ENCODE results near the gene ZNF438. TPM values are rescaled to one million over a fixed set of nuclear protein-coding genes. Genes with fewer than 3 reads are reported as not detected.
"Not testable (repeated sequence)": the region's sequence is repeated elsewhere in the genome, so short reads cannot be mapped to it uniquely, and the experiment has no call there.

Gene ZNF438
- total RNA-seq, 1 donor, result 4.3 TPM

- TF ChIP-seq, protein P1, sequence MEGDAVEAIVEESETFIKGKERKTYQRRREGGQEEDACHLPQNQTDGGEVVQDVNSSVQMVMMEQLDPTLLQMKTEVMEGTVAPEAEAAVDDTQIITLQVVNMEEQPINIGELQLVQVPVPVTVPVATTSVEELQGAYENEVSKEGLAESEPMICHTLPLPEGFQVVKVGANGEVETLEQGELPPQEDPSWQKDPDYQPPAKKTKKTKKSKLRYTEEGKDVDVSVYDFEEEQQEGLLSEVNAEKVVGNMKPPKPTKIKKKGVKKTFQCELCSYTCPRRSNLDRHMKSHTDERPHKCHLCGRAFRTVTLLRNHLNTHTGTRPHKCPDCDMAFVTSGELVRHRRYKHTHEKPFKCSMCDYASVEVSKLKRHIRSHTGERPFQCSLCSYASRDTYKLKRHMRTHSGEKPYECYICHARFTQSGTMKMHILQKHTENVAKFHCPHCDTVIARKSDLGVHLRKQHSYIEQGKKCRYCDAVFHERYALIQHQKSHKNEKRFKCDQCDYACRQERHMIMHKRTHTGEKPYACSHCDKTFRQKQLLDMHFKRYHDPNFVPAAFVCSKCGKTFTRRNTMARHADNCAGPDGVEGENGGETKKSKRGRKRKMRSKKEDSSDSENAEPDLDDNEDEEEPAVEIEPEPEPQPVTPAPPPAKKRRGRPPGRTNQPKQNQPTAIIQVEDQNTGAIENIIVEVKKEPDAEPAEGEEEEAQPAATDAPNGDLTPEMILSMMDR (IDR thresholded peaks at IDR 0.05; ENCODE audit: extremely low read depth, low read depth, low read length), result no peak
- no peaks in the 10 kb centered on the region for H3K4me1 ChIP-seq (ENCODE audit: insufficient read depth, low read length)
- no peak overlapping the region for H2AFZ ChIP-seq (ENCODE audit: low read length)
- no peak overlapping the region for H3K27ac ChIP-seq (ENCODE audit: low read depth, low read length)
- no peaks in the 10 kb centered on the region for H3K79me2 ChIP-seq (ENCODE audit: insufficient read depth, low read length)
- no peak for DNase-seq (ENCODE audit: insufficient read length, low spot score, missing footprints)
- H3K4me2 ChIP-seq (ENCODE audit: insufficient read depth, low read length), result no peak overlapping the region
- H3K27me3 ChIP-seq (ENCODE audit: insufficient read depth, low read length), result no peaks in the 10 kb centered on the region
- H4K20me1 ChIP-seq (ENCODE audit: insufficient read depth, low read length), result no peaks in the 10 kb centered on the region
- no peak overlapping the region for H3K4me3 ChIP-seq (ENCODE audit: insufficient read depth, low read length)
- no peaks in the 10 kb centered on the region for H3K36me3 ChIP-seq (ENCODE audit: insufficient read depth, low read length)
- no peaks in the 10 kb centered on the region for H3K9me3 ChIP-seq (ENCODE audit: low read depth, low read length)
Observed at GRCh38 chr10:30963992-30964930, 67.4 kb downstream of the ZNF438 start.

GRCh38 chr10:30962522-30962921 lies 69.1 kb downstream of the ZNF438 start:
- no peak overlapping the region for H3K4me3 ChIP-seq (ENCODE audit: insufficient read depth, low read length)
- H3K36me3 ChIP-seq (ENCODE audit: insufficient read depth, low read length), result no peaks in the 10 kb centered on the region
- no peaks in the 10 kb centered on the region for H4K20me1 ChIP-seq (ENCODE audit: insufficient read depth, low read length)
- DNase-seq (ENCODE audit: insufficient read length, low spot score, missing footprints), result no peak
- no peaks in the 10 kb centered on the region for H3K9me3 ChIP-seq (ENCODE audit: low read depth, low read length)
- no peak overlapping the region for H3K4me2 ChIP-seq (ENCODE audit: insufficient read depth, low read length)
- H3K27ac ChIP-seq (ENCODE audit: low read depth, low read length), result no peak overlapping the region
- TF ChIP-seq, protein P1 (IDR thresholded peaks at IDR 0.05; ENCODE audit: extremely low read depth, low read depth, low read length), result no peak
- no peaks in the 10 kb centered on the region for H3K4me1 ChIP-seq (ENCODE audit: insufficient read depth, low read length)
- no peak overlapping the region for H2AFZ ChIP-seq (ENCODE audit: low read length)
- H3K27me3 ChIP-seq (ENCODE audit: insufficient read depth, low read length), result no peaks in the 10 kb centered on the region
- H3K79me2 ChIP-seq (ENCODE audit: insufficient read depth, low read length), result no peaks in the 10 kb centered on the region

DNA sequence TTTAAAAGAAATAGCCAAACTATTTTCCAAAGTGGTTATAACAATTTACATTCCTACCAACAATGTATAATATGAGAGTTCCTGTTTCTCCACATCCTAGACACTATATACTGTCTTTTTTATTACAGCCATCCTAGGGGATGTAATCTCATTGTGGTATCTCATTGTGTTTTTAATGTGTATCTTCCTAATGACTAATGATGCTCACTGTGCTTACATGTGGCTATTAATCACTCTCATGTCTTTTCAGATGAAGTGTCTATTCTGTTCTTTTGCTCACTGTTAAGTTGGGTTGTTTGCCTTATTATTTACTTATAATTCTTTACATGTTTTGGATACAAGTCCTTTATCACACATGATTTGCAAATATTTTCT lies 71.8 kb downstream of the ZNF438 start:
- Histone ChIP-seq H3K4me1 (ENCODE audit: insufficient read depth, low read length) (no peaks in the 10 kb centered on the region), H4K20me1 (ENCODE audit: insufficient read depth, low read length) (no peaks in the 10 kb centered on the region), H3K79me2 (ENCODE audit: insufficient read depth, low read length) (no peaks in the 10 kb centered on the region), H3K27ac (ENCODE audit: low read depth, low read length) (no peak overlapping the region), H3K4me2 (ENCODE audit: insufficient read depth, low read length) (no peak overlapping the region), H2AFZ (ENCODE audit: low read length) (no peak overlapping the region), H3K36me3 (ENCODE audit: insufficient read depth, low read length) (no peaks in the 10 kb centered on the region), H3K4me3 (ENCODE audit: insufficient read depth, low read length) (no peak overlapping the region), H3K9me3 (ENCODE audit: low read depth, low read length) (no peaks in the 10 kb centered on the region), H3K27me3 (ENCODE audit: insufficient read depth, low read length) (no peaks in the 10 kb centered on the region)
- DNase-seq (ENCODE audit: insufficient read length, low spot score, missing footprints), result no peak
- TF ChIP-seq, protein P1 (IDR thresholded peaks at IDR 0.05; ENCODE audit: extremely low read depth, low read depth, low read length), result no peak

GRCh38 chr10:30949218-30949617 lies 82.4 kb downstream of the ZNF438 start:
- H3K36me3 ChIP-seq (ENCODE audit: insufficient read depth, low read length); H3K4me3 ChIP-seq (ENCODE audit: insufficient read depth, low read length); H3K27ac ChIP-seq (ENCODE audit: low read depth, low read length); H4K20me1 ChIP-seq (ENCODE audit: insufficient read depth, low read length); H3K27me3 ChIP-seq (ENCODE audit: insufficient read depth, low read length); H3K4me1 ChIP-seq (ENCODE audit: insufficient read depth, low read length); DNase-seq (ENCODE audit: insufficient read length, low spot score, missing footprints); H3K4me2 ChIP-seq (ENCODE audit: insufficient read depth, low read length); H3K9me3 ChIP-seq (ENCODE audit: low read depth, low read length); H3K79me2 ChIP-seq (ENCODE audit: insufficient read depth, low read length); H2AFZ ChIP-seq (ENCODE audit: low read length): not testable (repeated sequence)

All from osteoblast (primary cell).